HepG2 (cell line): Measurements from ENCODE around the gene LRP5.

Experiments
- BHLHE40 ChIP-seq: IDR thresholded peaks from 2 replicates; pipeline ENCODE4 v1.6.1; 2011; ENCODE audit warnings: low read length, improper control_type of control experiment
- EP300 ChIP-seq, 3 experiments: sonication (generic) in 1 of 3; formaldehyde crosslinking in 1 of 3; IDR thresholded peaks; 2 replicates each; pipeline versions ENCODE4 v1.5.1 to v1.6.1; 2011 to 2020; ENCODE audit warnings: low read depth in 2 of 3, low read length in 2 of 3, borderline replicate concordance in 1 of 3, improper control_type of control experiment in 1 of 3, mild to moderate bottlenecking in 1 of 3, missing genetic modification reagents in 1 of 3, moderate library complexity in 1 of 3
- GABPA ChIP-seq, 2 experiments: IDR thresholded peaks; 2 replicates each; pipeline ENCODE4 v1.6.1; 2011 to 2016; ENCODE audit warnings: low read depth in 2 of 2, low read length in 1 of 2, missing biosample characterization in 1 of 2, missing genetic modification characterization in 1 of 2
- HDAC2 ChIP-seq: sonication (generic); formaldehyde crosslinking; IDR thresholded peaks from 2 replicates; pipeline ENCODE4 v1.4.0; 2020; ENCODE audit warnings: missing genetic modification reagents
- RFX5 ChIP-seq: IDR thresholded peaks from 2 replicates; pipeline ENCODE4 v1.6.1; 2011; ENCODE audit warnings: low read depth, low read length, improper control_type of control experiment
- STAG1 ChIP-seq: sonication (generic); formaldehyde crosslinking; IDR thresholded peaks from 2 replicates; pipeline ENCODE4 v1.4.0; 2020; ENCODE audit warnings: missing genetic modification reagents
- ZBTB21 ChIP-seq: sonication (generic); formaldehyde crosslinking; IDR thresholded peaks from 2 replicates; pipeline ENCODE4 v1.4.0; 2020; ENCODE audit warnings: missing genetic modification reagents
- ZBTB8A ChIP-seq: sonication (generic); formaldehyde crosslinking; IDR thresholded peaks from 2 replicates; pipeline ENCODE4 v1.4.0; 2020; ENCODE audit warnings: mild to moderate bottlenecking, low read depth, missing genetic modification reagents, borderline replicate concordance
- ZNF207 ChIP-seq: fragments of 450-650 bp; IDR thresholded peaks from 2 replicates; pipeline ENCODE4 v1.6.1; 2016; ENCODE audit warnings: antibody characterized with exemption, borderline replicate concordance
- ZNF816 ChIP-seq: sonication (generic); formaldehyde crosslinking; IDR thresholded peaks from 2 replicates; pipeline ENCODE4 v1.8.0; 2022; ENCODE audit warnings: missing genetic modification reagents, mild to moderate bottlenecking, borderline replicate concordance
- TF ChIP-seq, protein P1 (sequence below): sonication (generic); formaldehyde crosslinking; IDR thresholded peaks from 2 replicates; pipeline ENCODE4 v1.8.0; 2022; ENCODE audit warnings: missing genetic modification reagents, low read depth, mild to moderate bottlenecking, borderline replicate concordance
- TF ChIP-seq, protein P2 (sequence below): sonication (generic); formaldehyde crosslinking; IDR thresholded peaks from 2 replicates; pipeline ENCODE4 v1.4.0; 2020; ENCODE audit warnings: missing genetic modification reagents
- TF ChIP-seq, protein P3 (sequence below): sonication (generic); formaldehyde crosslinking; IDR thresholded peaks from 2 replicates; pipeline ENCODE4 v1.4.0; 2020; ENCODE audit warnings: mild to moderate bottlenecking, missing genetic modification reagents

DNA sequence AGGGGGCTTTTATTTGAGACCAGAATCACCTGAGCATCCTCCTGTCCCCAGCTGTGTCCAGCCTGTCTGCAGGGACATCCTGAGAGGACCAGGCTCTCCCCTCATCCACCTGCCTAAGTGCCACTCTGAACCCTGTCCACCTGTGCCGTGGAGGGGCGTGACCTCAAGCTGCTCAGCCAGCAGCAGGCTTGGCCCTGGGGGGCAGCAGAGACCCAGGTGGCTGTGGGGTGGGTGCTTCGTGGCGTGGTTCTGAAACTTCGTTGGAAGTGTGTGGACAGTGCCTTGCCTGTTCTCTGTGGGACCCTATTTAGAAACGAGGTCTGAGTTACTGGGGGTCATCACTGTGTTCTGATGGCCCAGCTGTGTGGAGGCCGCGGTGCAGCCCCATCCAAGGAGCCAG, 72.7 kb downstream of the LRP5 start:
- TF ChIP-seq GABPA (IDR thresholded peaks at IDR 0.05; ENCODE audit: low read depth, low read length) (no peak), GABPA (CRISPR knock-in tag; IDR thresholded peaks at IDR 0.05; ENCODE audit: low read depth) (no peak), EP300 (IDR thresholded peaks at IDR 0.05; ENCODE audit: low read depth in 2 of 2, low read length in 2 of 2) (no peak), EP300 (CRISPR knock-in tag; IDR thresholded peaks at IDR 0.05; ENCODE audit: borderline replicate concordance) (no peak), ZBTB21 (CRISPR knock-in tag) (no peak), STAG1 (no peak), ZNF207 (no peak), HDAC2 (CRISPR knock-in tag) (no peak), ZBTB8A (no peak), RFX5 (no peak), BHLHE40 (no peak), ZNF816 (CRISPR knock-in tag) (no peak)
- TF ChIP-seq, protein P1, sequence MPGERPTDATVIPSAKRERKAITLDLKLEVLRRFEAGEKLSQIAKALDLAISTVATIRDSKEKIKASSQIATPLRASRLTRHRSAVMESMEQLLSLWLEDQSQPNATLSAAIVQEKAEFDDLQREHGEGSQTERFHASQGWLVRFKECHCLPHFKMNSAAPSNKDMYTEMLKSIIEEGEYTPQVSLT (CRISPR knock-in tag), result no peak
- TF ChIP-seq, protein P2, sequence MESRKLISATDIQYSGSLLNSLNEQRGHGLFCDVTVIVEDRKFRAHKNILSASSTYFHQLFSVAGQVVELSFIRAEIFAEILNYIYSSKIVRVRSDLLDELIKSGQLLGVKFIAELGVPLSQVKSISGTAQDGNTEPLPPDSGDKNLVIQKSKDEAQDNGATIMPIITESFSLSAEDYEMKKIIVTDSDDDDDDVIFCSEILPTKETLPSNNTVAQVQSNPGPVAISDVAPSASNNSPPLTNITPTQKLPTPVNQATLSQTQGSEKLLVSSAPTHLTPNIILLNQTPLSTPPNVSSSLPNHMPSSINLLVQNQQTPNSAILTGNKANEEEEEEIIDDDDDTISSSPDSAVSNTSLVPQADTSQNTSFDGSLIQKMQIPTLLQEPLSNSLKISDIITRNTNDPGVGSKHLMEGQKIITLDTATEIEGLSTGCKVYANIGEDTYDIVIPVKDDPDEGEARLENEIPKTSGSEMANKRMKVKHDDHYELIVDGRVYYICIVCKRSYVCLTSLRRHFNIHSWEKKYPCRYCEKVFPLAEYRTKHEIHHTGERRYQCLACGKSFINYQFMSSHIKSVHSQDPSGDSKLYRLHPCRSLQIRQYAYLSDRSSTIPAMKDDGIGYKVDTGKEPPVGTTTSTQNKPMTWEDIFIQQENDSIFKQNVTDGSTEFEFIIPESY (CRISPR knock-in tag), result no peak
- TF ChIP-seq, protein P3, sequence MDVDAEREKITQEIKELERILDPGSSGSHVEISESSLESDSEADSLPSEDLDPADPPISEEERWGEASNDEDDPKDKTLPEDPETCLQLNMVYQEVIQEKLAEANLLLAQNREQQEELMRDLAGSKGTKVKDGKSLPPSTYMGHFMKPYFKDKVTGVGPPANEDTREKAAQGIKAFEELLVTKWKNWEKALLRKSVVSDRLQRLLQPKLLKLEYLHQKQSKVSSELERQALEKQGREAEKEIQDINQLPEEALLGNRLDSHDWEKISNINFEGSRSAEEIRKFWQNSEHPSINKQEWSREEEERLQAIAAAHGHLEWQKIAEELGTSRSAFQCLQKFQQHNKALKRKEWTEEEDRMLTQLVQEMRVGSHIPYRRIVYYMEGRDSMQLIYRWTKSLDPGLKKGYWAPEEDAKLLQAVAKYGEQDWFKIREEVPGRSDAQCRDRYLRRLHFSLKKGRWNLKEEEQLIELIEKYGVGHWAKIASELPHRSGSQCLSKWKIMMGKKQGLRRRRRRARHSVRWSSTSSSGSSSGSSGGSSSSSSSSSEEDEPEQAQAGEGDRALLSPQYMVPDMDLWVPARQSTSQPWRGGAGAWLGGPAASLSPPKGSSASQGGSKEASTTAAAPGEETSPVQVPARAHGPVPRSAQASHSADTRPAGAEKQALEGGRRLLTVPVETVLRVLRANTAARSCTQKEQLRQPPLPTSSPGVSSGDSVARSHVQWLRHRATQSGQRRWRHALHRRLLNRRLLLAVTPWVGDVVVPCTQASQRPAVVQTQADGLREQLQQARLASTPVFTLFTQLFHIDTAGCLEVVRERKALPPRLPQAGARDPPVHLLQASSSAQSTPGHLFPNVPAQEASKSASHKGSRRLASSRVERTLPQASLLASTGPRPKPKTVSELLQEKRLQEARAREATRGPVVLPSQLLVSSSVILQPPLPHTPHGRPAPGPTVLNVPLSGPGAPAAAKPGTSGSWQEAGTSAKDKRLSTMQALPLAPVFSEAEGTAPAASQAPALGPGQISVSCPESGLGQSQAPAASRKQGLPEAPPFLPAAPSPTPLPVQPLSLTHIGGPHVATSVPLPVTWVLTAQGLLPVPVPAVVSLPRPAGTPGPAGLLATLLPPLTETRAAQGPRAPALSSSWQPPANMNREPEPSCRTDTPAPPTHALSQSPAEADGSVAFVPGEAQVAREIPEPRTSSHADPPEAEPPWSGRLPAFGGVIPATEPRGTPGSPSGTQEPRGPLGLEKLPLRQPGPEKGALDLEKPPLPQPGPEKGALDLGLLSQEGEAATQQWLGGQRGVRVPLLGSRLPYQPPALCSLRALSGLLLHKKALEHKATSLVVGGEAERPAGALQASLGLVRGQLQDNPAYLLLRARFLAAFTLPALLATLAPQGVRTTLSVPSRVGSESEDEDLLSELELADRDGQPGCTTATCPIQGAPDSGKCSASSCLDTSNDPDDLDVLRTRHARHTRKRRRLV (CRISPR knock-in tag), result no peak
